SK-N-SH treated with all-trans-retinoic acid at 6 μM for 48 hours (cell line): ENCODE data around the gene RIOX2.

Source experiments
- ARNTL ChIP-seq: fragments of 450-650 bp; formaldehyde crosslinking; IDR thresholded peaks from 2 replicates; pipeline ENCODE4 v1.5.0; 2020; ENCODE audit warnings: low read depth, mild to moderate bottlenecking, moderate library complexity, borderline replicate concordance
- CSDC2 ChIP-seq: fragments of 250-450 bp; sonication (Bioruptor Pico); IDR thresholded peaks from 2 replicates; pipeline ENCODE4 v1.5.0; 2020; ENCODE audit warnings: mild to moderate bottlenecking, moderate library complexity
- ESRRG ChIP-seq: fragments of 250-450 bp; sonication (Bioruptor Pico); IDR thresholded peaks from 2 replicates; pipeline ENCODE4 v1.6.1; 2021; ENCODE audit warnings: mild to moderate bottlenecking
- PATZ1 ChIP-seq: fragments of 250-450 bp; sonication (Bioruptor Pico); IDR thresholded peaks from 2 replicates; pipeline ENCODE4 v1.8.0; 2020; ENCODE audit warnings: mild to moderate bottlenecking, moderate library complexity, borderline replicate concordance
- POU6F1 ChIP-seq: fragments of 250-450 bp; sonication (Bioruptor Pico); IDR thresholded peaks from 2 replicates; pipeline ENCODE4 v1.8.0; 2021; ENCODE audit warnings: low read depth, mild to moderate bottlenecking, moderate library complexity, borderline replicate concordance
- RARB ChIP-seq: fragments of 250-450 bp; sonication (Bioruptor Pico); IDR thresholded peaks from 2 replicates; pipeline ENCODE4 v1.8.0; 2021; ENCODE audit warnings: mild to moderate bottlenecking, moderate library complexity
- SNAI2 ChIP-seq: fragments of 250-450 bp; sonication (Bioruptor Pico); IDR thresholded peaks from 2 replicates; pipeline ENCODE4 v1.5.0; 2020; ENCODE audit warnings: mild to moderate bottlenecking, moderate library complexity
- TCF4 ChIP-seq: fragments of 250-450 bp; sonication (Bioruptor Pico); IDR thresholded peaks from 2 replicates; pipeline ENCODE4 v1.8.0; 2021; ENCODE audit warnings: mild to moderate bottlenecking, moderate library complexity, borderline replicate concordance
- TOX ChIP-seq: fragments of 250-450 bp; sonication (Bioruptor Pico); IDR thresholded peaks from 2 replicates; pipeline ENCODE4 v1.8.0; 2021; ENCODE audit warnings: mild to moderate bottlenecking, moderate library complexity, borderline replicate concordance
- ZFP3 ChIP-seq: fragments of 250-450 bp; sonication (Bioruptor Pico); IDR thresholded peaks from 2 replicates; pipeline ENCODE4 v1.5.0; 2020; ENCODE audit warnings: mild to moderate bottlenecking, moderate library complexity
- ZFP30 ChIP-seq: fragments of 450-650 bp; formaldehyde crosslinking; IDR thresholded peaks from 2 replicates; pipeline ENCODE4 v1.5.0; 2022; ENCODE audit warnings: mild to moderate bottlenecking, moderate library complexity

- TF ChIP-seq ESRRG (no peak), PATZ1 (CRISPR knock-in tag) (no peak), POU6F1 (CRISPR knock-in tag) (no peak), SNAI2 (CRISPR knock-in tag) (no peak), CSDC2 (CRISPR knock-in tag) (no peak), ZFP3 (CRISPR knock-in tag) (no peak), RARB (no peak), ZFP30 (CRISPR knock-in tag) (no peak), TOX (CRISPR knock-in tag) (no peak), ARNTL (no peak), TCF4 (CRISPR knock-in tag) (no peak)
These were observed 54.3 kb downstream of the RIOX2 start for GRCh38 chr3:97917813-97918536.
